Panc1 (cell line): Measurements from ENCODE around the gene CEP83.

ENCODE experiments used
- CTCF ChIP-seq: fragments of 450-650 bp; IDR thresholded peaks from 2 replicates; pipeline ENCODE4 v1.5.1; 2017; ENCODE audit warnings: mild to moderate bottlenecking
- POLR2AphosphoS5 ChIP-seq: IDR thresholded peaks from 2 replicates; pipeline ENCODE4 v1.6.1; 2012; ENCODE audit warnings: mild to moderate bottlenecking, low read depth, low read length, moderate library complexity
- SIN3A ChIP-seq: IDR thresholded peaks from 2 replicates; pipeline ENCODE4 v1.6.1; 2012; ENCODE audit warnings: low read depth, mild to moderate bottlenecking, low read length, moderate library complexity, borderline replicate concordance; ENCODE audit not compliant: insufficient read depth
- TCF7L2 ChIP-seq: IDR thresholded peaks from 2 replicates; pipeline ENCODE4 v1.6.1; 2011; ENCODE audit warnings: mild to moderate bottlenecking, low read depth, low read length, inconsistent platforms

GRCh38 chr12:94299846-94300245 lies 159.8 kb downstream of the CEP83 start:
- TF ChIP-seq CTCF (no peak), TCF7L2 (no peak), SIN3A (no peak), POLR2AphosphoS5 (no peak)
